OCI-LY3 (cell line): ENCODE results near the gene FOSL2.

Source experiments
- H2AFZ ChIP-seq: fragments of 200-600, 300-600 bp; shearing (Covaris generic); 2 replicates; pipeline ENCODE4 v1.6.0; 2014; ENCODE audit warnings: antibody characterized with exemption, low read depth, low read length
- H3K27ac ChIP-seq: fragments of 200-600, 300-600 bp; sonication (generic); 2 replicates; pipeline ENCODE4 v1.5.1; 2014; ENCODE audit warnings: mild to moderate bottlenecking, low read length, moderate library complexity, mixed read lengths
- H3K27me3 ChIP-seq: fragments of 200-600, 300-600 bp; sonication (generic); 2 replicates; pipeline ENCODE4 v1.6.1; 2014; ENCODE audit warnings: low read depth, low read length, mixed read lengths
- H3K36me3 ChIP-seq: fragments of 200-600, 300-600 bp; sonication (generic); replicated peaks from 2 replicates; pipeline ENCODE3; 2014; ENCODE audit warnings: low read depth, low read length, mixed read lengths
- H3K4me1 ChIP-seq: fragments of 300-600, 200-600 bp; sonication (generic); 2 replicates; pipeline ENCODE4 v1.6.1; 2014; ENCODE audit warnings: low read length, mixed read lengths
- H3K4me2 ChIP-seq: fragments of 200-600, 300-600 bp; sonication (generic); 2 replicates; pipeline ENCODE4 v1.6.1; 2014; ENCODE audit warnings: low read length, mixed read lengths
- H3K4me3 ChIP-seq: fragments of 300-600, 200-600 bp; sonication (generic); 2 replicates; pipeline ENCODE4 v1.5.1; 2014; ENCODE audit warnings: antibody characterized with exemption, mild to moderate bottlenecking, low read length, moderate library complexity
- H3K79me2 ChIP-seq: fragments of 300-600, 200-600 bp; shearing (Covaris generic); 2 replicates; pipeline ENCODE4 v1.6.1; 2014; ENCODE audit warnings: mild to moderate bottlenecking, low read length, mixed read lengths
- H3K9ac ChIP-seq: fragments of 300-600, 200-600 bp; shearing (Covaris generic); 2 replicates; pipeline ENCODE4 v1.6.0; 2014; ENCODE audit warnings: mild to moderate bottlenecking, low read length, moderate library complexity
- H3K9me3 ChIP-seq: fragments of 200-600, 300-600 bp; shearing (Covaris generic); 2 replicates; pipeline ENCODE4 v1.6.1; 2014; ENCODE audit warnings: low read length, mixed read lengths; ENCODE audit not compliant: insufficient read depth
- H4K20me1 ChIP-seq: fragments of 200-600, 300-600 bp; sonication (generic); 2 replicates; pipeline ENCODE4 v1.6.1; 2016; ENCODE audit warnings: low read length, mixed read lengths; ENCODE audit not compliant: insufficient read depth
- EZH2phosphoT487 ChIP-seq: fragments of 200-600 bp; shearing (Covaris generic); IDR thresholded peaks from 2 replicates; pipeline ENCODE4 v1.6.1; 2018; ENCODE audit warnings: antibody characterized with exemption, mixed run types, low read depth
- TF ChIP-seq, protein P1 (sequence below): fragments of 200-600, 300-600 bp; sonication (generic); IDR thresholded peaks from 2 replicates; pipeline ENCODE4 v1.5.1; 2014; ENCODE audit warnings: antibody characterized with exemption, low read length, low read depth

The FOSL2 gene

DNA sequence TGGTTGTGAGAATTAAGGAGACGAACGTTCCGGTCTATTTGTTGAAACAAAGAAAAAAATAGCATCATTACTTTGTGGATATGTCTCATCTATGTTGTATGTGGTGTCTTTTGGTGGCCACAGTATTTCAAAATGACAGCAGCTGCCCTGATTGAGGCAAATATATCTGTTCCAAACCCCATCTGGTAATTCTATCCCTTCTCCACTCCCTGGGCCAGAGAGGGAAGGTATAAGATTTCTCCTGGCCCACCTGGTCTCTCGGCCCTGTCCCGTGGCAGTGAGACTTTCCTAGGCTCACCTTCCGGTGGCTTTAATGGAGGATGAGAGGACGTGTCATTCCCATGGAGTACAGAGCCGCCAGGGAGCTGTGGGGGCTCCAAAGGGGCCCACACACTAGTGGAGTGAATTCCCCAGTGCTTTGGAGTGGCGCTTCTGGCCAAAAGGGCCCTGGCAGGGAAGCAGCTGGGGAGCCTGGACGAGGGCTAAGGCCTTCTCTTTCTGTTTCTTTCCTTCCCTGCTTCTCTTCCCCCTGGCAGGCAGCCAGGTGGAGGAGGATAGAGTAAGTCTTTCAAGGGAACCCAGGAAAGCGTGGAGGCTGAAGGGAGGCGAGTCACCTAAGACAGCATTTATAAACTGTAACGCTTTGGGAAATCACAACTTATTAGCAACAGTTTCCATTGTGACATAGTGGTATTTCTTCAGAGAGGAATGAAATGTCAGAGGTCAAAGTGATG is 5.6 kb downstream of the FOSL2 start:
- H3K9ac ChIP-seq: no peak overlapping the region
- no peaks in the 10 kb centered on the region for H3K79me2 ChIP-seq
- no peaks in the 10 kb centered on the region for H3K9me3 ChIP-seq
- no peak overlapping the region for H3K4me3 ChIP-seq
- H3K27ac ChIP-seq: no peak overlapping the region
- H2AFZ ChIP-seq: no peak overlapping the region
- no peaks in the 10 kb centered on the region for H4K20me1 ChIP-seq
- peaks cover 28% of the 10 kb centered on the region for H3K27me3 ChIP-seq
- peaks cover 3% of the 10 kb centered on the region; the same call in 1 of the 2 replicates for H3K4me1 ChIP-seq
- TF ChIP-seq EZH2phosphoT487: no peak
- TF ChIP-seq, protein P1, sequence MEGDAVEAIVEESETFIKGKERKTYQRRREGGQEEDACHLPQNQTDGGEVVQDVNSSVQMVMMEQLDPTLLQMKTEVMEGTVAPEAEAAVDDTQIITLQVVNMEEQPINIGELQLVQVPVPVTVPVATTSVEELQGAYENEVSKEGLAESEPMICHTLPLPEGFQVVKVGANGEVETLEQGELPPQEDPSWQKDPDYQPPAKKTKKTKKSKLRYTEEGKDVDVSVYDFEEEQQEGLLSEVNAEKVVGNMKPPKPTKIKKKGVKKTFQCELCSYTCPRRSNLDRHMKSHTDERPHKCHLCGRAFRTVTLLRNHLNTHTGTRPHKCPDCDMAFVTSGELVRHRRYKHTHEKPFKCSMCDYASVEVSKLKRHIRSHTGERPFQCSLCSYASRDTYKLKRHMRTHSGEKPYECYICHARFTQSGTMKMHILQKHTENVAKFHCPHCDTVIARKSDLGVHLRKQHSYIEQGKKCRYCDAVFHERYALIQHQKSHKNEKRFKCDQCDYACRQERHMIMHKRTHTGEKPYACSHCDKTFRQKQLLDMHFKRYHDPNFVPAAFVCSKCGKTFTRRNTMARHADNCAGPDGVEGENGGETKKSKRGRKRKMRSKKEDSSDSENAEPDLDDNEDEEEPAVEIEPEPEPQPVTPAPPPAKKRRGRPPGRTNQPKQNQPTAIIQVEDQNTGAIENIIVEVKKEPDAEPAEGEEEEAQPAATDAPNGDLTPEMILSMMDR: no peak
- no peaks in the 10 kb centered on the region for H3K36me3 ChIP-seq
- H3K4me2 ChIP-seq: no peak overlapping the region

DNA sequence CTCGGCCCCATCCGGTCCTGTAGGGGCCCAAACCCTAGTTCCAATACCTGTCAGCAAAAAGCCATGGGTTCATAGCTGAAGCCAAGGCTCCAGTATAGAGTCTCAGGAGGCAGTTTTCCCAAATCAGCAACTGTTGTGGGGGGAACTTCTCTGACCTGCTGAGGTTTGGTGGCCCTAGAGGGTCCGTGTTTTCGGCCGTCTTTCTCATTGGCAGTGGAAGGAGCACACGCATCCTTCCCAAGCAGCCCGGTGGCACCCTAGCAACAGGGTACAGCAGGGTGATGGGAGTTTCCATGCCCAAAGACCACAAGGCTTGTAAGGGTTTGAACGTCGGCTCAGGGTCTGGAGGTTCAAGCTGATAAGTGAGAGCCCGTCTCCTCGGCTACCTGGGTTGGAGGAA is 6.6 kb downstream of the FOSL2 start:
- Histone ChIP-seq H3K27me3 (peaks cover 18% of the 10 kb centered on the region), H3K9me3 (no peaks in the 10 kb centered on the region), H3K27ac (no peak overlapping the region), H3K4me1 (peaks cover under 1% of the 10 kb centered on the region; the same call in 1 of the 2 replicates), H3K4me2 (no peak overlapping the region), H3K9ac (no peak overlapping the region), H4K20me1 (no peaks in the 10 kb centered on the region), H3K79me2 (no peaks in the 10 kb centered on the region), H3K36me3 (no peaks in the 10 kb centered on the region), H3K4me3 (no peak overlapping the region), H2AFZ (no peak overlapping the region)
- TF ChIP-seq, protein P1: no peak
- no peak for TF ChIP-seq EZH2phosphoT487

DNA sequence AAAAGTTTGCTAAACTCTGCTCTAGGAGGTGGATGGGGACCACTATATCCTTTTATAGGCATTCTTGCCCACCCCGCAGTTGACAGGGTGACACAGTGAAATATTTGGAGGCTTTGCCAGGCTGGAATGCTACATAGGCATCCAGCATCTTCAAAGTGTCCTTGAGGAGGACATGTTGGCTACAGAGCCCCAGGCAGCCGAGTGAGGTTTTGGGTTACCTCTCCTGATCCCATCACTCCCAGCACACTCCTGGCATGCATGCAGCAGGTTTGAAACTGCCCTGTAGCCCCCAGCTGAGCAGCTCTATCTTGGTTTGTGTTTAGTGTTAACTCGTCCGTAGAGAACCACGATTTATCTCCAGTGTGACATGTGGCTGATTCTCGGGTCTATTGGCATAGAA is 7.3 kb downstream of the FOSL2 start:
- peaks cover 11% of the 10 kb centered on the region; the same call in 1 of the 2 replicates for H3K27me3 ChIP-seq
- no peak overlapping the region for H2AFZ ChIP-seq
- H3K36me3 ChIP-seq: no peaks in the 10 kb centered on the region
- H3K27ac ChIP-seq: no peak overlapping the region
- no peaks in the 10 kb centered on the region for H4K20me1 ChIP-seq
- no peak overlapping the region for H3K9ac ChIP-seq
- TF ChIP-seq, protein P1: no peak
- no peak for TF ChIP-seq EZH2phosphoT487
- no peaks in the 10 kb centered on the region for H3K79me2 ChIP-seq
- H3K4me1 ChIP-seq: no peaks in the 10 kb centered on the region
- H3K9me3 ChIP-seq: no peaks in the 10 kb centered on the region
- H3K4me3 ChIP-seq: no peak overlapping the region
- H3K4me2 ChIP-seq: no peak overlapping the region

DNA sequence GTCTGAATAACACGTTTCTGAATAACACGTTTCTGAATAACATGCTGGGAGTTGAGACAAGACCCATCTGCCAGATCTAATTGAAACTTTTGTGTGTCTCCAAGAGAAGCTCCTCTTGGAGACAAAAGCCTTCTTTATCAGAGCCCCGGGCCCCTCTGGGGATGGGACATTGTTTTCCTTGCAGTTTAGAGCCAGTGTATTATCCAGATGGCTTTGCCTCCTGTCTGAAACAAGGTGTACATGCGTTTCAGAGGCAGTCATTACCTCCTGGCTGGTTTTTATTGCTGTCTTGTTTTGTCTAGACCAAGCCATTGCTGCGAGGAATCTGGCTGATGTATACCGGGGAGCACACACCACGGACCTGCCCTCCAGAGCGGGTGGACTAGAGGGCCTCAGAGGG is 7.8 kb downstream of the FOSL2 start:
- Histone ChIP-seq H3K4me3 (no peak overlapping the region), H3K9ac (no peak overlapping the region), H3K79me2 (no peaks in the 10 kb centered on the region), H3K36me3 (no peaks in the 10 kb centered on the region), H3K4me1 (no peaks in the 10 kb centered on the region), H3K27me3 (peaks cover 10% of the 10 kb centered on the region; the same call in 1 of the 2 replicates), H3K27ac (no peak overlapping the region), H4K20me1 (no peaks in the 10 kb centered on the region), H2AFZ (no peak overlapping the region), H3K9me3 (no peaks in the 10 kb centered on the region), H3K4me2 (no peak overlapping the region)
- TF ChIP-seq, protein P1: no peak
- TF ChIP-seq EZH2phosphoT487: no peak
